BLaER1 treated with 17β-estradiol and CSF1 and Interleukin-3, amounts not matched to agents 10 nM and 100 nM (cell line): ENCODE data around the gene MCCC1.

Experiments used
- H3K27ac ChIP-seq, 11 experiments: shearing (Covaris generic); formaldehyde crosslinking; 2 replicates each; pipeline ENCODE4 v1.8.1; 2022
- H3K27me3 ChIP-seq, 11 experiments: shearing (Covaris generic); formaldehyde crosslinking; 2 replicates each; pipeline ENCODE4 v1.8.1; 2022
- H3K36me3 ChIP-seq, 11 experiments: shearing (Covaris generic); formaldehyde crosslinking; 2 replicates each; pipeline ENCODE4 v1.8.1; 2022
- H3K4me1 ChIP-seq, 10 experiments: shearing (Covaris generic); formaldehyde crosslinking; 2 replicates each; pipeline ENCODE4 v1.8.1; 2022
- H3K4me2 ChIP-seq, 11 experiments: shearing (Covaris generic); formaldehyde crosslinking; 2 replicates each; pipeline ENCODE4 v1.8.1; 2022
- H3K4me3 ChIP-seq, 10 experiments: shearing (Covaris generic); formaldehyde crosslinking; 2 replicates each; pipeline ENCODE4 v1.8.1; 2022
- H3K9ac ChIP-seq, 11 experiments: shearing (Covaris generic); formaldehyde crosslinking; 2 replicates each; pipeline ENCODE4 v1.8.1; 2022
- H3K9me3 ChIP-seq, 11 experiments: shearing (Covaris generic); formaldehyde crosslinking; replicated peaks in 1 of 11; 2 replicates each; pipeline ENCODE4 v1.8.1; 2022
- H4K20me1 ChIP-seq, 11 experiments: shearing (Covaris generic); formaldehyde crosslinking; 2 replicates each; pipeline ENCODE4 v1.8.1; 2022
- Cebpa-rat ChIP-seq, 11 experiments: shearing (Covaris generic); IDR thresholded peaks; 2 replicates each; pipeline ENCODE4 v1.8.1; 2022

Gene MCCC1

GRCh38 chr3:183046883-183047282 is 52.4 kb downstream of the MCCC1 start:
- H3K27me3 ChIP-seq = no peaks in the 10 kb centered on the region
- no peaks in the 10 kb centered on the region for H4K20me1 ChIP-seq
- H3K27ac ChIP-seq = no peak overlapping the region
- peaks cover 13 to 23% (median 20%) of the 10 kb centered on the region in 11 experiments for H3K9me3 ChIP-seq
- TF ChIP-seq Cebpa-rat (IDR thresholded peaks at IDR 0.05) = no peak
- peaks cover 84 to 100% (median 93%) of the 10 kb centered on the region in 11 experiments for H3K36me3 ChIP-seq
- H3K4me3 ChIP-seq = no peak overlapping the region
- H3K9ac ChIP-seq = 0 out of 22 replicates have a peak overlapping the region, but pooled peaks of 1 of the 11 experiments have one; percentile 31
- H3K4me2 ChIP-seq = no peak overlapping the region
- H3K4me1 ChIP-seq = no peaks in the 10 kb centered on the region

- H3K27ac ChIP-seq = no peak overlapping the region
- no peak overlapping the region for H3K9ac ChIP-seq
- peaks cover 0 to 6% (median 0%) of the 10 kb centered on the region in 10 experiments; a peak in 2 of 20 replicates for H3K4me1 ChIP-seq
- no peak for TF ChIP-seq Cebpa-rat (IDR thresholded peaks at IDR 0.05)
- peaks cover 83 to 100% (median 93%) of the 10 kb centered on the region in 11 experiments for H3K36me3 ChIP-seq
- H3K4me2 ChIP-seq = no peak overlapping the region
- H3K4me3 ChIP-seq = no peak overlapping the region
- peaks cover 0 to 2% (median under 1%) of the 10 kb centered on the region in 11 experiments; a peak in 2 of 22 replicates for H3K9me3 ChIP-seq
- no peaks in the 10 kb centered on the region for H3K27me3 ChIP-seq
- H4K20me1 ChIP-seq = no peaks in the 10 kb centered on the region
Measured at GRCh38 chr3:183044547-183045229, 54.6 kb downstream of the MCCC1 start.

GRCh38 chr3:183038757-183039156 is 60.5 kb downstream of the MCCC1 start:
- Histone ChIP-seq H3K4me1 (peaks cover 0 to 16% (median 0%) of the 10 kb centered on the region in 10 experiments; a peak in 2 of 20 replicates), H3K27me3 (no peaks in the 10 kb centered on the region), H3K4me2 (no peak overlapping the region), H3K36me3 (peaks cover 74 to 98% (median 93%) of the 10 kb centered on the region in 11 experiments), H3K27ac (no peak overlapping the region), H4K20me1 (no peaks in the 10 kb centered on the region), H3K9me3 (no peaks in the 10 kb centered on the region), H3K4me3 (no peak overlapping the region), H3K9ac (no peak overlapping the region)
- TF ChIP-seq Cebpa-rat (IDR thresholded peaks at IDR 0.05) = no peak

GRCh38 chr3:183038221-183038620 is 61.1 kb downstream of the MCCC1 start:
- no peak overlapping the region for H3K27ac ChIP-seq
- H3K36me3 ChIP-seq = peaks cover 74 to 98% (median 93%) of the 10 kb centered on the region in 11 experiments
- no peak for TF ChIP-seq Cebpa-rat (IDR thresholded peaks at IDR 0.05)
- H3K9me3 ChIP-seq = no peaks in the 10 kb centered on the region
- H3K4me2 ChIP-seq = no peak overlapping the region
- H3K9ac ChIP-seq = no peak overlapping the region
- H3K4me3 ChIP-seq = no peak overlapping the region
- no peaks in the 10 kb centered on the region for H4K20me1 ChIP-seq
- peaks cover 0 to 16% (median 0%) of the 10 kb centered on the region in 10 experiments; a peak in 2 of 20 replicates for H3K4me1 ChIP-seq
- no peaks in the 10 kb centered on the region for H3K27me3 ChIP-seq

GRCh38 chr3:183033746-183034145 is 65.5 kb downstream of the MCCC1 start:
- H3K36me3 ChIP-seq = peaks cover 76 to 98% (median 95%) of the 10 kb centered on the region in 11 experiments
- no peak overlapping the region for H3K4me3 ChIP-seq
- H3K9ac ChIP-seq = no peak overlapping the region
- H3K27ac ChIP-seq = no peak overlapping the region
- TF ChIP-seq Cebpa-rat (IDR thresholded peaks at IDR 0.05) = no peak
- peaks cover 0 to 4% (median 0%) of the 10 kb centered on the region in 10 experiments; a peak in 2 of 20 replicates for H3K4me1 ChIP-seq
- no peaks in the 10 kb centered on the region for H3K27me3 ChIP-seq
- H3K9me3 ChIP-seq = peaks cover 10 to 17% (median 12%) of the 10 kb centered on the region in 11 experiments
- H4K20me1 ChIP-seq = no peaks in the 10 kb centered on the region
- no peak overlapping the region for H3K4me2 ChIP-seq

- peaks cover 76 to 98% (median 95%) of the 10 kb centered on the region in 11 experiments for H3K36me3 ChIP-seq
- H3K27ac ChIP-seq = no peak overlapping the region
- H3K27me3 ChIP-seq = no peaks in the 10 kb centered on the region
- no peaks in the 10 kb centered on the region for H3K4me1 ChIP-seq
- H3K9ac ChIP-seq = no peak overlapping the region
- H3K4me2 ChIP-seq = no peak overlapping the region
- no peaks in the 10 kb centered on the region for H4K20me1 ChIP-seq
- H3K4me3 ChIP-seq = no peak overlapping the region
- no peak for TF ChIP-seq Cebpa-rat (IDR thresholded peaks at IDR 0.05)
- H3K9me3 ChIP-seq = peaks cover 17 to 24% (median 19%) of the 10 kb centered on the region in 11 experiments
Measured at GRCh38 chr3:183032880-183033555, 66.3 kb downstream of the MCCC1 start.

- no peak for TF ChIP-seq Cebpa-rat (IDR thresholded peaks at IDR 0.05)
- Histone ChIP-seq H3K9me3 (peaks cover 17 to 28% (median 25%) of the 10 kb centered on the region in 11 experiments), H3K4me2 (no peak overlapping the region), H3K4me1 (no peaks in the 10 kb centered on the region), H3K27ac (no peak overlapping the region), H3K36me3 (peaks cover 76 to 98% (median 94%) of the 10 kb centered on the region in 11 experiments), H4K20me1 (no peaks in the 10 kb centered on the region), H3K9ac (no peak overlapping the region), H3K27me3 (no peaks in the 10 kb centered on the region), H3K4me3 (no peak overlapping the region)
Measured at GRCh38 chr3:183031826-183032225, 67.5 kb downstream of the MCCC1 start.

GRCh38 chr3:183028416-183028815 is 70.9 kb downstream of the MCCC1 start:
- H3K4me3 ChIP-seq = no peak overlapping the region
- H3K4me1 ChIP-seq = no peaks in the 10 kb centered on the region
- peaks cover 17 to 28% (median 25%) of the 10 kb centered on the region in 11 experiments for H3K9me3 ChIP-seq
- peaks cover 87 to 100% (median 94%) of the 10 kb centered on the region in 11 experiments for H3K36me3 ChIP-seq
- H3K27me3 ChIP-seq = no peaks in the 10 kb centered on the region
- H3K4me2 ChIP-seq = no peak overlapping the region
- no peak for TF ChIP-seq Cebpa-rat (IDR thresholded peaks at IDR 0.05)
- no peaks in the 10 kb centered on the region for H4K20me1 ChIP-seq
- H3K9ac ChIP-seq = no peak overlapping the region
- H3K27ac ChIP-seq = no peak overlapping the region

- Histone ChIP-seq H3K27ac (no peak overlapping the region), H4K20me1 (no peaks in the 10 kb centered on the region), H3K4me3 (no peak overlapping the region), H3K36me3 (peaks cover 81 to 99% (median 89%) of the 10 kb centered on the region in 11 experiments), H3K4me2 (no peak overlapping the region), H3K9me3 (peaks cover 17 to 28% (median 25%) of the 10 kb centered on the region in 11 experiments), H3K27me3 (no peaks in the 10 kb centered on the region), H3K9ac (no peak overlapping the region), H3K4me1 (no peaks in the 10 kb centered on the region)
- TF ChIP-seq Cebpa-rat (IDR thresholded peaks at IDR 0.05) = no peak
Measured at GRCh38 chr3:183027276-183027675, 72.0 kb downstream of the MCCC1 start.
